ENCODE measurements around the gene VASP.

DNA sequence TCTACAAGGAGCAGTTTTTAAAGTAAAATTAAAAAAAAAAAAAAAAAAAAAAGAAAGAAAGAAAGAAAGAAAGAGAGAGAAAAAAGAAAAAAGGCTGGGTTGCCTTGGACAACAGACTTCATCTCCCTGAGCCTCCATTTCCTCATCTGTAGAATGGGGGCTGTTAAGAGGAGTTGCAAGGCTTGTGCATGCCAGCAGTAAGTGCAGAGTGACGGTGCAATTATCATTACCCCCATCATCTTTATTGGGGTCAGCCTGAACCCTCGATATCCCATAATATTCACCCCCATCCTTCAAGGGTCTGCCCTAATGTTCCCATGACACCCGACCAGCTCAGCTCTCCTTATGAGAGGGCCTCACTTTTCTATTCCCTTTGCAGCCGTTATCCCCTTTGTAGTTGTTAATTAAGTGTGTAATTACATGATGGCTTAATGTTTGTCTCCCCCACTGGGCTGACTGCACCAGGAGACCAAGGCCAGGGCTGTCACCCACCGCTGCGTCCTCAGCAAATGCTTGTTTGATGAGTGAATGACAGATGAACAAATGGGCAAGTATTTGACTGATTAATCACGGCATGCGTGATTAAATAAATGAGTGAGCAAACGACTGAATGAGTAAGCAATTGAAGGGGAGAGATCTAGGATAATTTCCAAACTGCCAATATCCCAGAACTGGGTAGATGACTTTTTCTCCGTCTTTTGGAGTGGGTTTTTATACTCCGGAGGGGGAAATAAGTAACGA lies 29.4 kb upstream of the VASP start:
- no peak for TF ChIP-seq POLR2A (IDR thresholded peaks at IDR 0.05)
- TF ChIP-seq, protein P1, sequence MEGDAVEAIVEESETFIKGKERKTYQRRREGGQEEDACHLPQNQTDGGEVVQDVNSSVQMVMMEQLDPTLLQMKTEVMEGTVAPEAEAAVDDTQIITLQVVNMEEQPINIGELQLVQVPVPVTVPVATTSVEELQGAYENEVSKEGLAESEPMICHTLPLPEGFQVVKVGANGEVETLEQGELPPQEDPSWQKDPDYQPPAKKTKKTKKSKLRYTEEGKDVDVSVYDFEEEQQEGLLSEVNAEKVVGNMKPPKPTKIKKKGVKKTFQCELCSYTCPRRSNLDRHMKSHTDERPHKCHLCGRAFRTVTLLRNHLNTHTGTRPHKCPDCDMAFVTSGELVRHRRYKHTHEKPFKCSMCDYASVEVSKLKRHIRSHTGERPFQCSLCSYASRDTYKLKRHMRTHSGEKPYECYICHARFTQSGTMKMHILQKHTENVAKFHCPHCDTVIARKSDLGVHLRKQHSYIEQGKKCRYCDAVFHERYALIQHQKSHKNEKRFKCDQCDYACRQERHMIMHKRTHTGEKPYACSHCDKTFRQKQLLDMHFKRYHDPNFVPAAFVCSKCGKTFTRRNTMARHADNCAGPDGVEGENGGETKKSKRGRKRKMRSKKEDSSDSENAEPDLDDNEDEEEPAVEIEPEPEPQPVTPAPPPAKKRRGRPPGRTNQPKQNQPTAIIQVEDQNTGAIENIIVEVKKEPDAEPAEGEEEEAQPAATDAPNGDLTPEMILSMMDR (IDR thresholded peaks at IDR 0.05) = no peak

Data from esophagus squamous epithelium (tissue), 4 donors.